ENCODE measurements around the gene BCAS3.
"Not testable (repeated sequence)": the region's sequence is repeated elsewhere in the genome, so short reads cannot be mapped to it uniquely, and the experiment has no call there.

Gene BCAS3

DNA sequence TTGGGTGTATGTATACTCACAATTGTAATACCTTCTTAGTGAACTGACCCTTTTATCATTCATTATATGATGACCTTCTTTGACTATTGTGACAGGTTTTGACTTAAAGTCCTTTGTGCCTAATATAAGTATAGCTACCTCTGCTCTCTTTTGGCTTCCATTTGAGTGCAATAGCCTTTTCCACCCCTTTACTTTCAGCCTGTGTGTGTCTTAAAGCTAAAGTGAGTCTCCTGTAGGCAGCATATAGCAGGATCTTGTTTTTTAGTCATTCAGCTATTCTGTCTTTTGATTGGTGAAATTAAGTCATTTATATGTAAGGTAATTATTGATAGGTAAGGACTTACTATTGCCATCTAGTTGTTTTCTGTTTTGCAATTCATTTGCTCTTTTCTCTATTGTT is 758.6 kb downstream of the BCAS3 start:
- H3K27ac ChIP-seq, result no peak overlapping the region
- TF ChIP-seq ZFX (IDR thresholded peaks at IDR 0.05), result no peak
- TF ChIP-seq, protein P1, sequence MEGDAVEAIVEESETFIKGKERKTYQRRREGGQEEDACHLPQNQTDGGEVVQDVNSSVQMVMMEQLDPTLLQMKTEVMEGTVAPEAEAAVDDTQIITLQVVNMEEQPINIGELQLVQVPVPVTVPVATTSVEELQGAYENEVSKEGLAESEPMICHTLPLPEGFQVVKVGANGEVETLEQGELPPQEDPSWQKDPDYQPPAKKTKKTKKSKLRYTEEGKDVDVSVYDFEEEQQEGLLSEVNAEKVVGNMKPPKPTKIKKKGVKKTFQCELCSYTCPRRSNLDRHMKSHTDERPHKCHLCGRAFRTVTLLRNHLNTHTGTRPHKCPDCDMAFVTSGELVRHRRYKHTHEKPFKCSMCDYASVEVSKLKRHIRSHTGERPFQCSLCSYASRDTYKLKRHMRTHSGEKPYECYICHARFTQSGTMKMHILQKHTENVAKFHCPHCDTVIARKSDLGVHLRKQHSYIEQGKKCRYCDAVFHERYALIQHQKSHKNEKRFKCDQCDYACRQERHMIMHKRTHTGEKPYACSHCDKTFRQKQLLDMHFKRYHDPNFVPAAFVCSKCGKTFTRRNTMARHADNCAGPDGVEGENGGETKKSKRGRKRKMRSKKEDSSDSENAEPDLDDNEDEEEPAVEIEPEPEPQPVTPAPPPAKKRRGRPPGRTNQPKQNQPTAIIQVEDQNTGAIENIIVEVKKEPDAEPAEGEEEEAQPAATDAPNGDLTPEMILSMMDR (conservative IDR thresholded peaks at IDR 0.05), result no peak

DNA sequence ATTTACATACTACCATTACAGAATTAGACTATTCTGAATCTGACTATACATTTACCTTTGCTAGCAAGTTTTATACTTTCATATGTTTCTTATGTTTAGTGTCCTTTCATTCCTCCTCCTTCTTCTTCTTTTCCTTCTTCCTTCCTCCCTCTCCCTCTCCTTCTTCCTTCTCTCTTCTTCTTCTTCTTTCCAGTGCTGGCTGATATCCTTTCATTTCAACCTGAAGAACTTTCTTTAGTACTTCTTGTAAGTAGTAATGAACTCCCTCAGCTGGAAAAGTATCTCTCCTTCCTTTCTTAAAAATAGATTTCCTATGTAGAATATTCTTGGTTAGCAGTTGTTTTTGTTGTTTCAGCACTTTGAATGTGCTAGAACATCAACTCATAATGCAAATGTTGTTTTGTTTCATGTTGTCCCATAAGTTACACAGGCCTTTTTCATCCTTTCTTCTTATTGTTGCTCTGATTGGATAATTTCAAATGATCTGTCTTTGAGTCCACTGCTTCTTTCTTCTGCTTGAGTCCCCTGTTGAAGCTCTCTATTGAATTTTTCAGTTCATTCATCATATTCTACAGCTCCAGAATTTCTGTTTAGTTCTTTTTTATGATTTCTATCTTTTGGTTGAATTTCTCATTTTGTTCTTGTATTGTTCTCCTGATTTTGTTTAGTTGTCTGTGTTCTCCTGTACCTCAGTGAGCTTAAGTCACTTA is 759.5 kb downstream of the BCAS3 start:
- no peak overlapping the region for H3K27ac ChIP-seq
- TF ChIP-seq, protein P1 (conservative IDR thresholded peaks at IDR 0.05), result no peak
- no peak for TF ChIP-seq ZFX (IDR thresholded peaks at IDR 0.05)

DNA sequence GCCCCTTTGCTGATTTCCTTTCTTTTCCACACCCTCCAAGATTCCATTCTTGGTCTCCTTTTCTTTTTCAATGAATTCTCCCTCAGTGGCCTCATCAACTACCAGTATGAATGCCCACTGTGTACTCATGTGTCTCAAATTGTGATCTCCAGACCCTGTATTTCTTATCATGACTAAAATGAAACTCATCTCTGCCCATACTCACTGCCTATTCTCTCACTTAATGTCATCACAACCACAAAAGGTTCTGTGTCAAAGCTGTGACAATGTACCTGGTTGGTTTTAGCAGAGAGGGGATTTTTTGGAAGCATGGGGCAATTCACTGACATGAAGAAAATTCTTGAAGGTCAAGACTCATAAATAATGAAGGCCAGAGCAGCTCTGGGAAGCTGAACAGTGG is 763.0 kb downstream of the BCAS3 start:
- TF ChIP-seq, protein P1 (conservative IDR thresholded peaks at IDR 0.05), result no peak
- TF ChIP-seq ZFX (IDR thresholded peaks at IDR 0.05), result no peak
- H3K27ac ChIP-seq, result no peak overlapping the region

DNA sequence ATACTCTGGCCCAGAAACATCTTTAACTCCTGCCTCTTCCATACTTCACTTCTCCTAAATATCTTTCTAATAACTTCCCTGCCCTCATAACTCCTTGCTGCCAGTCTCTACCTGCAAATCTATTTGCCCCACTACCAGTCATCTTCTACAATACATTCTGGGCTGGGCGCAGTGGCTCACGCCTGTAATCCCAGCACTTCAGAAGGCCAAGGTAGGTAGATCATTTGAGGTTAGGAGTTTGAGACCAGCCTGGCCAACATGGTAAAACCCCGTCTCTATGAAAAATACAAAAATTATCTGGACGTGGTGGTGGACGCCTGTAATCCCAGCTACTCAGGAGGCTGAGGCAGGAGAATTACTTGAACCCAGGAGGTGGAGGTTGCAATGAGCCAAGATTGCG is 763.9 kb downstream of the BCAS3 start:
- H3K27ac ChIP-seq, result not testable (repeated sequence)

DNA sequence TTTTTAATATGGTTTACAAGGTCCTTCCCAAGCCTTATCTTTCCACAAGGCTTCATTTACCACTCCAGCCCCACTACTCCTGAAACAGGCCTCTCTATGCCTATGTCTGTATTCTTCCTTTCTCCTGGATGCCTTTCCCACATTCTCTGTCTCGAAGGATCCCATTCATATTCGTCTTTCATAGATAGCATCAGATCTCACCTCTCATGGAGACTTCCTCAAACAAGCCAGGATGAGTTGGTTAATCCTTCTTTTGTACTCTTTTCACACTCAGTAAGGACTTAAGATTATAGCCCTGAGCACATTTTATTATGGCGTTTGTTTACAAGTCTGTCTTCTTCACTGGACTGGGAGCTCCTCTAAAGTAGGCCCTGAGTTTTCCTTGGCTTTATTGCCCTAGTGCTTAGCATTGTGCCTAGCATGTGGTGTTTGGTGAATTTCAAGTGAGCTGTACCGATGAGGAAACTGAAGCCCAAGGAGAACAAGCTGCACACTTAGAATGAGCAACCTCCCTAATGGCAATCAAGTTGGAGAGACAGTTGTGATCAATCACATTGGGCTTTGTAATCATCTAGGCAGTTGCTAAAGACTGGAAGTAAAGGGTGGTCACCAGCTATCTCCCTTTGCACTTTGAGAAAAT is 764.6 kb downstream of the BCAS3 start:
- no peak overlapping the region for H3K27ac ChIP-seq
- no peak for TF ChIP-seq ZFX (IDR thresholded peaks at IDR 0.05)
- TF ChIP-seq, protein P1 (conservative IDR thresholded peaks at IDR 0.05), result no peak

Data from C4-2B (cell line).